ENCODE measurements around the gene PLXNB3. TPM values are rescaled to one million over a fixed set of nuclear protein-coding genes. Genes with fewer than 3 reads are reported as not detected.
"Not testable (repeated sequence)": the region's sequence is repeated elsewhere in the genome, so short reads cannot be mapped to it uniquely, and the experiment has no call there.

The PLXNB3 gene
- total and polyA plus RNA-seq, 5 experiments from 2014 or later, result 0.34 to 0.41 TPM; not detected in 3

- Mint-ChIP-seq H3K27me3 (no peaks in the 10 kb centered on the region), H3K4me1 (peaks cover 3 to 44% (median 34%) of the 10 kb centered on the region in 4 donors), H3K9me3 (peaks cover 0 to under 1% (median 0%) of the 10 kb centered on the region in 9 donors), H3K27ac (peak overlapping the region in 9 of 10 donors; percentile 57 to 87 (median 66)), H3K36me3 (peaks cover 4 to 18% (median 7%) of the 10 kb centered on the region in 3 donors), H3K4me3 (peak overlapping the region; percentile 64 to 86 (median 70))
- ATAC-seq (no peak), DNase-seq (peak in 5 of 10 donors; percentile 16 to 42 (median 25))
- POLR2A ChIA-PET, result interaction anchor here (1.1 to 1.4 kb wide), 2 partner anchors 13 to 186 kb away, joined by 3 to 4 read pairs; no protein-coding TSS in a partner anchor
These were observed 37.5 kb upstream of the PLXNB3 start for GRCh38 chrX:153726286-153727122.

- Mint-ChIP-seq H3K27me3 (no peaks in the 10 kb centered on the region), H3K9me3 (peaks cover 0 to 3% (median 0%) of the 10 kb centered on the region in 9 donors), H3K27ac (peak overlapping the region in 9 of 10 donors; percentile 57 to 87 (median 66)), H3K4me1 (peaks cover 2 to 42% (median 30%) of the 10 kb centered on the region in 4 donors), H3K4me3 (peak overlapping the region; percentile 64 to 86 (median 70)), H3K36me3 (peaks cover 9 to 20% (median 13%) of the 10 kb centered on the region in 3 donors)
- no peak for ATAC-seq
- POLR2A ChIA-PET, result interaction anchor here (1.4 kb wide), 1 partner anchor 12 kb away, joined by 4 read pairs; no protein-coding TSS in a partner anchor
- no peak for DNase-seq
These were observed 36.7 kb upstream of the PLXNB3 start for GRCh38 chrX:153727123-153727931.

GRCh38 chrX:153728095-153728494, 36.0 kb upstream of the PLXNB3 start:
- POLR2A ChIA-PET, result interaction anchor here (1.0 kb wide), 1 partner anchor 10 kb away, joined by 3 read pairs; no protein-coding TSS in a partner anchor
- H3K4me3 Mint-ChIP-seq, result peak overlapping the region in 1 of 10 donors; percentile 64

GRCh38 chrX:153728951-153729631, 35.0 kb upstream of the PLXNB3 start:
- POLR2A ChIA-PET, result interaction anchor here (1.0 kb wide), 1 partner anchor 9 kb away, joined by 3 read pairs; no protein-coding TSS in a partner anchor
- Mint-ChIP-seq H3K4me1 (peaks cover 2 to 32% (median 21%) of the 10 kb centered on the region in 4 donors), H3K27me3 (no peaks in the 10 kb centered on the region), H3K36me3 (peaks cover 9 to 20% (median 13%) of the 10 kb centered on the region in 3 donors), H3K4me3 (peak overlapping the region in 2 of 10 donors; percentile 13 to 30), H3K9me3 (peaks cover 0 to 3% (median 0%) of the 10 kb centered on the region in 9 donors), H3K27ac (no peak overlapping the region)
- no peak for DNase-seq
- no peak for ATAC-seq

More at GRCh38 chrX:153728095-153728494, 36.0 kb upstream of the PLXNB3 start:
- peaks cover 9 to 20% (median 13%) of the 10 kb centered on the region in 3 donors for H3K36me3 Mint-ChIP-seq
- DNase-seq, result no peak
- peak overlapping the region in 4 of 10 donors; percentile 28 to 87 (median 57) for H3K27ac Mint-ChIP-seq
- no peak for ATAC-seq
- no peaks in the 10 kb centered on the region for H3K27me3 Mint-ChIP-seq
- H3K9me3 Mint-ChIP-seq, result peaks cover 0 to 3% (median 0%) of the 10 kb centered on the region in 9 donors
- peaks cover 2 to 36% (median 24%) of the 10 kb centered on the region in 4 donors for H3K4me1 Mint-ChIP-seq

- POLR2A ChIA-PET, ATAC-seq, H3K4me3 Mint-ChIP-seq, DNase-seq, H3K27me3 Mint-ChIP-seq, H3K9me3 Mint-ChIP-seq, H3K27ac Mint-ChIP-seq: not testable (repeated sequence)
- H3K4me1 Mint-ChIP-seq, result peaks cover 2 to 36% (median 21%) of the 10 kb centered on the region in 4 donors
- peaks cover 9 to 23% (median 13%) of the 10 kb centered on the region in 3 donors for H3K36me3 Mint-ChIP-seq
These were observed 33.9 kb upstream of the PLXNB3 start for GRCh38 chrX:153730115-153730514.

GRCh38 chrX:153731117-153731844, 32.8 kb upstream of the PLXNB3 start:
- DNase-seq, result no peak
- Mint-ChIP-seq H3K4me3 (no peak overlapping the region), H3K27me3 (no peaks in the 10 kb centered on the region), H3K4me1 (peaks cover 2 to 37% (median 24%) of the 10 kb centered on the region in 4 donors), H3K27ac (peak overlapping the region in 1 of 10 donors; percentile 19), H3K9me3 (peaks cover 0 to 3% (median 0%) of the 10 kb centered on the region in 9 donors), H3K36me3 (peaks cover 9 to 24% (median 13%) of the 10 kb centered on the region in 3 donors)
- no peak for ATAC-seq
- POLR2A ChIA-PET, result no interaction called here

- Mint-ChIP-seq H3K27ac (peak overlapping the region in 2 of 10 donors; percentile 36 to 44), H3K4me3 (no peak overlapping the region), H3K36me3 (peaks cover 9 to 26% (median 13%) of the 10 kb centered on the region in 3 donors), H3K27me3 (no peaks in the 10 kb centered on the region), H3K9me3 (peaks cover 0 to 3% (median 0%) of the 10 kb centered on the region in 9 donors), H3K4me1 (peaks cover 2 to 34% (median 23%) of the 10 kb centered on the region in 4 donors)
- no peak for DNase-seq
- POLR2A ChIA-PET, result no interaction called here
- ATAC-seq, result no peak
These were observed 32.2 kb upstream of the PLXNB3 start for GRCh38 chrX:153731845-153732215.

GRCh38 chrX:153732401-153732800, 31.6 kb upstream of the PLXNB3 start:
- H3K4me3 Mint-ChIP-seq, result no peak overlapping the region
- peaks cover 9 to 26% (median 13%) of the 10 kb centered on the region in 3 donors for H3K36me3 Mint-ChIP-seq
- H3K4me1 Mint-ChIP-seq, result peaks cover 0 to 28% (median 18%) of the 10 kb centered on the region in 4 donors
- peaks cover 0 to 3% (median 0%) of the 10 kb centered on the region in 9 donors for H3K9me3 Mint-ChIP-seq
- ATAC-seq (no peak), DNase-seq (no peak)
- H3K27me3 Mint-ChIP-seq, result no peaks in the 10 kb centered on the region
- H3K27ac Mint-ChIP-seq, result peak overlapping the region in 1 of 10 donors; percentile 36
- POLR2A ChIA-PET, result no interaction called here

- Mint-ChIP-seq H3K4me3 (no peak overlapping the region), H3K36me3 (peaks cover 9 to 26% (median 13%) of the 10 kb centered on the region in 3 donors), H3K27me3 (no peaks in the 10 kb centered on the region), H3K27ac (no peak overlapping the region), H3K4me1 (peaks cover 0 to 23% (median 13%) of the 10 kb centered on the region in 4 donors), H3K9me3 (peaks cover 0 to 3% (median 0%) of the 10 kb centered on the region in 9 donors)
- ATAC-seq (no peak), DNase-seq (no peak)
- POLR2A ChIA-PET, result no interaction called here
These were observed 30.3 kb upstream of the PLXNB3 start for GRCh38 chrX:153733651-153734240.

- Mint-ChIP-seq H3K27me3 (no peaks in the 10 kb centered on the region), H3K36me3 (peaks cover 9 to 24% (median 9%) of the 10 kb centered on the region in 3 donors), H3K4me3 (no peak overlapping the region), H3K27ac (no peak overlapping the region), H3K4me1 (peaks cover 0 to 29% (median 13%) of the 10 kb centered on the region in 4 donors), H3K9me3 (peaks cover 0 to 3% (median 0%) of the 10 kb centered on the region in 9 donors)
- ATAC-seq (no peak), DNase-seq (no peak)
- POLR2A ChIA-PET, result no interaction called here
These were observed 29.2 kb upstream of the PLXNB3 start for GRCh38 chrX:153734871-153735270.

- Mint-ChIP-seq H3K36me3 (peaks cover 9 to 24% (median 9%) of the 10 kb centered on the region in 3 donors), H3K27me3 (no peaks in the 10 kb centered on the region), H3K27ac (no peak overlapping the region), H3K4me1 (peaks cover 2 to 33% (median 15%) of the 10 kb centered on the region in 4 donors), H3K4me3 (no peak overlapping the region), H3K9me3 (peaks cover 0 to 3% (median 0%) of the 10 kb centered on the region in 9 donors)
- DNase-seq, result no peak
- POLR2A ChIA-PET, result no interaction called here
- ATAC-seq, result peak in 1 of 2 donors; percentile 53
These were observed 28.8 kb upstream of the PLXNB3 start for GRCh38 chrX:153735274-153735673.

All from naive thymus-derived CD8-positive, alpha-beta T cell (primary cell).